NCI-H446 (cell line): ENCODE measurements around the gene SIX4.
"Not testable (repeated sequence)": the region's sequence is repeated elsewhere in the genome, so short reads cannot be mapped to it uniquely, and the experiment has no call there.

Experiments
- DNase-seq, 2 experiments: peaks; one replicate each; lab custom pipeline; 2025; lab: John Stamatoyannopoulos, UW

The SIX4 gene

DNA sequence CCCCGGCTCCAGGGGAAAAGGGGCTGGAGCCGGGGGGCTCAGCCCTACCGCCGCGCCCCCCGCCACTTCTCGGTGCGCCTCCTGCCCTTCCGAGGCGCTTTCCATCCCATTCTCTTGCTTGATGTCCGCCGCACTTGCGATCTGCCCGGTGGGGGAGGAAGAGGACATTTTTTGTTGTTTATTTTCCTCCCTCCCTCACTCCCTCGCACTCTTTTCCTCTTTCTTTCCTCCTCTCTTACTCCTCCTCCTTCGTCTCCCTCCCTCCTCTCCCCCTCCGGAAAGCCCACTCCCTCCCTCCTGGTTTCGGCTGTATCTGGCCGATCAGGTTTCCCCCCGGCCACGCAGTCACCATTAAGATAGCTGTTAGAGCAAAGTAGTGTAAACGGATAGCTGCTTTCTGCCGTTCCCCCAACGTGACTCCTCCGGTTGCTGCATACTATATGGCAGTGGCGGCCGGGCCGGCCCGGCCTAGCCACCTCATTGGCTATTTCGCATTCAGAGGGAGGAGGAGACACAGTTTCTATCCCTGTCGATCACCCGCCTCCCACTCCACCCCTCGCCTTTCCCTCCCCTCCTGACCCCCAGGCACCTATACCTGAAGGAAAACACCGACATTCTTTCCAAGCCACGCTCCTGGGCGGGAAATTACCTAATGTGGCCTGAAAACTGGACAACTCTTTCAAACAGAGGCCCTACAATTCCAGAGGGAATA, at the start of gene SIX4:
SIX4 (minus strand) TSS at position 445 of the 712 bp plus-strand sequence; CDS start at position 168, 277 bp downstream.
- DNase-seq: peak; percentile 37 to 81

DNA sequence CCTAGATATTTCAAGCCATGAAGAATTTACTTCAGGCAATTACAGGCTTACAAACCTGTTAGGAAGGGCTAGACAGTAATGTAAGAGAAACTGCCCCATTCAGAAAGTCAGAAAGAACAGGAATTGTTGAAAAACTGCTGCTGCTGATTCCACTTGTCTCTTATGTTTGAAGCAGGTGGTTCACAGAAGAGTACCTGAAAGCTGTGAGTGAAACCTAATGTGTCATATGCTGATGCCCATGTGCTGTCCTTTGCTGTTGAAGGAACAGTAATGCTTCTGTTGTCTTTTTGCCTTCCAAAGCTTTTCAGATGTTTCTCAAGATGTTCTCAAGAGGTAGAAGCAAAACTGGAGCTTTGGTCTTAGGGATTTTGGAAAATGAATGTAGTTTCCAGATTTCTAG, 49.4 kb upstream of the SIX4 start:
- no peak for DNase-seq

DNA sequence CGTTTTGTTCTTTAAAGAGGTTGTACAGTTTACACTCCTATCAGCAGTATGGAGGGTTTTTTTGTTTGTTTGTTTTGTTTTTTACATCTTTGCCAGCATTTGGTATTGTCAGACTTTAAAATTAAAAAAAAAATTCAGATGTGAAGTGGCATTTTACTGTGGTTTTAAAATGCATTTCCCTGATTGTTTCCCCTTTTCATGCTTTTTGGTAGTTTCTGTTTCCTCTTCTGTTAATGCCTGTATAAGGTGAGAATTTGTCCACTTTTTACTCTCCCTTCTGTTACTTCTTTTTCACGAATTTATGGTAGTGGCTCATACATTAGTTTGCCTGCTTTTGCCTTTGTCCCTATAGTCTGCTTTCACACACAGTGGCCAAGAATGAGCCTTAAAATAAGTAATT, 47.0 kb upstream of the SIX4 start:
- DNase-seq: no peak

DNA sequence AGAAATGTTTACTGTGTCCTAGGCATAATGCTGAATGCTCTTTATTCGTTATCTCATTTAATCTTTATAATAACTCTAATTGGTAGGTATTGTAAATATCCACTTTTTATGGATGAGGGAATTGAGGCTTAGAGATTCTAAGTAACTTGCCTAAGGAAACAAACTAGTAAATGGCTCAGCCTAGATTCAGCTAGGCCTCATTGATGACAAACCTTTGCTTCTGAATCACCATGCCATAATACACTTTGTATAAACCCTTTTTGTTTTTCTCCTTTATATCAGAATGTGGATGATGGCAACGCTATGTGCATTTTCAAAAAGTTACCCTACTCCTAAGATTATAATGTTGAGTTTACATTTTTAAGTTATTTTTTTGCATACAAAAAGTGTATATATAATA, 44.5 kb upstream of the SIX4 start:
- no peak for DNase-seq

DNA sequence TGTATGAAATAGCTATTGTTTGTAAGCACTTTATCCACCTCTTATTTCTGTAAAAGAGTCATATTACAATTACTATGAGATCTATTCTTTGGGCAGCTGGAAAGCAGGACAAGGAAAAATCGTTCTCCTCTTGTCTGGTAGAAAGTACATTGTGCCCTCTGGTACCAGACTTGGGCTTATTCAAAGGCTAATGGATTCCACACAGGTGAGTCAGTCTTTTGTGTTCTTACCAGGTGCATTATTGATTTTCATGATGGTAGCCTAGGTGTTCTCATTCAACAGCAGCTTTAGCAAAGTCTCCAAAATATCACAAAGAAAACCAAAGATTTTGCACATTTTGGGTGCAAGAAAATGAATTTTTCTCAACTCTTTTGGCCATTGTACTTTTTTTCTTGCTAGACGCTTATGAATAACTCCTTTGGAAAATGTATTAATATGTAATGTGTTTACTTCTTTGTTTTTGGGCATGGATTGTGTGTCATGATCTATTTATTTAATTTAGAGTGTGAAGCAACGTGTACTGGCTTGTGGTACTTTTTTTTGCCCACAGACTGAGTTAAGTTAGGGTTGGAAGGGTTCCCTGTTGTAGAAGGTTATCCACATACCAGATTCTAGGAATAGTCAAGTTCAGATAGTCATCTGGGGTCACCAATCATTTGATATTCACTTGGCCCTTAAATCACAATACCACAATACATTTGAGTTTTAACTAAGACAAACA, 36.7 kb upstream of the SIX4 start:
- no peak for DNase-seq

DNA sequence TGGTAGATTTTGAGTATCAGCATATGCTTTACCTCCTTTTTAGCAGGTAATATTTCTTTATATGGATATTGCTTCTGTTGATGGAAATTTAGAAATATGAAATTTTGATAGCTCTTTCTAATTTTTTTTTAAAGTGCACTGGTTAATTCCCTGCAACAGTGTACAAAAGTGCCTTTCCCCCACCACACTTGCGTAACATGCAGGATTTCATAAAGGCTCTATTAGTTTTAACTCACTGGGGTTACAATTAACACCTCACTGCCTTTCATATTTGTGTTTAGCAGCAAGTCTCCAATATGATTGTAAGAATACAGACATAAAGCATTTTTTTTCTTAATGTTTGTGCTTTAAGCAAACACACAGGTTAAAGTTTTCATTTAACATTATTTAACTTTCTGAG, 36.1 kb upstream of the SIX4 start:
- DNase-seq: no peak

DNA sequence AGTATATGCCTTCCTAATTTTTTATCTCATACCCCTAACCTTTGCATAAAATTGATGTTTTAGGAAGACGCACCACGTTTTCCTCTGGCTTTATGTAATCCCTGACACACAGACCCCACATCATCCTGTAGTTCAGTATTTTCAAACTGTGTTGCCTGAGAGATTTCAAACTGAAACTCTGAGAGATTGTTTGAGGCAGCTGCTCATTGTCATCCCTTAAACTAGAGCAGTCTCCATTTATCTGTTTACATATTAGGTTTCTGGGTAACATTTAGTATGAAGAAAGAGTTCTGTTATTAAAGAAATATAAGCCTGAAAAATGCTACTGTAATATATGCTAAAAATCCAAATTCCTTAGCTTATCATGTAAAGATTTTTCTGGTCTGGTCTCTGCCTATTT, 34.7 kb upstream of the SIX4 start:
- DNase-seq: no peak

DNA sequence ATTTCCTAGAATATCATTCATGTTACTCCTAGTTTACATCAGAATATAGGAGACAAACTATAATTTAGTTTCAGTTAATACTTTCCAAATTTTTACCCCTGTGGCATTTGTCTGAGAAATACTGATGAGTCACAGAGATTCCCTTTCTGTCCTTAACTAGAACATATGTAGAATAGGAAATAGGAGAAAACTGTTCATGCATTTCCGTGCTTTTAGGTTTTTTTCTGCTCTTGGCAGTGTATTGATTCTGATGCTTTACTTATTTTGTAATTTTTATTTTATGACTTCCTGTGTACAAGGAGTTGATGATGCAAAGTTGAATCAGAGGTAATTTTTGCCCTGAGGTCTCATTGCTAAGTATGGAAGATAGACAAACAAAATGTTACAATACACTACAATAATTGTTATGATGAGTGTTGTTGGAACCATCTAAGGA, 33.4 kb upstream of the SIX4 start:
- no peak for DNase-seq

DNA sequence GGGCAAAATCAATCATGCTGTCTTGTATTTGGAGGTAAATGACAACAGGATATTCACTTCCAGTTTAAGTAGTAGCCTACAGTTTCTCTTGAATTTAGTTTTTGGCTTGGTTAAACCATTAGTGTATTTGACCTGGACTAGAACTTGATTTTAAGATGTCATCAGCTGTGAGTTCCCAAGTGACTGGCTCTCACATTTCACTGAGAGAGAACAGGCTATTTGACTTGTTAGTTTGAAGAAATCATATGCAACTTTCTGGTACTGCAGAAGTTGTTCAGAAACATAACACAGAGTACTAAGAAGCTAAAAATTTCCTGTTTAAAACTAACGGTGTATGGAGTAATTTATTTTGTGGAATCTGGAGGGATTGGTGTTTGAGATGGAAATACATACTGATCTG, 32.7 kb upstream of the SIX4 start:
- DNase-seq: no peak

DNA sequence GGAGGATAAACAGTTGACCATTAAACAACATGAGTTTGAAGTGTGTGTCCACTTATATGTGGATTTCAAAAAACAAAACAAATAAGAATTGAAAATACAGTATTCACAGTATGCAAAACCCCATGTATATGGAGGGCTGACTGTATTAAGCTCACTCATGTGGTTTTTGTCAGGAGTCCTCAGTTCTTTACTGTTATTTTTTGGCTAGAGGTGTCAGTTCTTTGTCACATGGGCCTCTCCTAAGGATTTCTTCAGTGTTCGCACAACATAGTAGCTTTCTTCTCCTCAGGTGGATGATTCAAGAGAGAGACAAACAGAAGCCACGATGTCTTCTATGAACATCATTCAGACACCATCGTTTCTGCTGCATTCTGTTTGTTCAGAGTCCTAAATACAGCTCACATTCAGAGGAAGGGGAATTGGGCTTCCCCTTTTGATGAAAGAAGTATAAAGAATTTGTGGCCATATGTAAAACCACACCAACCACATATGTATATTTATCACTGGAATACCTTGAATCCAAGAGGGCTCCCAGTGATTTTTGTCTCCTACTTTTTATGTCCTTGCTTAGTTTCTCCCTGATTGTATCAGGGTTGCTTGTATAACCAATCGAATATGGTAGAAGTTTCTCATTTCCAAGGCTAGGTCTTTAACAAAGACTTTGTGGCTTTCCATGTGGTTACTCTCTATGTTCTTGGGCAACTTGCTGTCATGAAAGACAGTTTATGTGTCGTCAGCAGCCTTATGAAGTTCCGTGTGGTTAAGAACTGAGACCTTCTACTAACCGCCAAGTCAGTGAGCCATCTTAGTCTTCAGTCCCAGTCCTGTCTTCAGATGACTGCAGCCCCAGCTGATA, 29.3 kb upstream of the SIX4 start:
- no peak for DNase-seq

DNA sequence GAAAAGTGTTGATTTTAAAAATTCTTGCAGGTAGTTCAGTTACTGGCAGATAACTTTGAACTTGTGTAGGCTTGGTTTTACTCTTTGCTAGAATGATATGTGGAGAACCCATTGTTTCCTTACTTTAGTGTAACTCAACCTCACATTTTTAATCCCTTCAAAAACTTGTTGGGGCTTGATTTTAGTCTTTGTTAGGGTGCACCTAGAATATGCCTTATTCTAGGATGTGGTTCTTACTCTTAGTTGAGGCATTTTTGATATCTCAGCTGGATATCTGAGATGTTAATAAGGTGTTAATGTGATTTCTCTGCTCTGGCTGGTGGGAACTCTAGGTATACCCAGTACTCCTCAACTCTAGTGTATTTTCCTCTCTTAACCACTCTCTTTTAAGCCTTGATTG, 20.4 kb upstream of the SIX4 start:
- no peak for DNase-seq

DNA sequence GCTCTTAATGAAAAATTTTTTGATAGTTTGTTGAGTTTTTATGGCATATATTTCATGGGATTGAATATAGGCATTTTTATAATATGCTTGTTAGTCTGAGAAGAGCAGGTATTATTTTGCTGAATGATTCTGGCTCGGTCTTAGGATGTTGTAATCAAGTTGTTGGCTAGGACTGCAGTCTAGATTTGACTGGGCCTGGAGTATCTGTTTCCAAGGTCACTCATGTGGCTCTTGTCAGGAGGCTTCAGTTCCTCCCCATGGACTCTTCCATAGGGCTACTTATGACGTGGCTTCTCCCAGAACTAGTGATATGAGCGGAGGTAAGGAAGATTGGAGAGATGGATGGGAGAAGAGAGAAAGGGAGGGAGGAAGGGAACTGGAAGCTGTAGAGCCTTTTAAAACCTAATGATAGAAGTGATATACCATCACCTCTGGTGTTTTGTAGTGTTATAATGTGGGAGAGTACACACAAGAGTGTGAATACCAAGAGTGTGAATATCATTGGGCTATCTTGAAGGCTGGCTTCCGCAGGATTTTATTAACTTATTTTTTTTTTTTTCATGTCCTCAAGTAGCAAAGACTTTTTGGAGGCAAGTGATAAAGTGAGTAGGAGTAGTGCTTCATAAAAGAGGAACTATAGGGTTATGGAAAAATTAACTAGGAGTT, 14.8 kb upstream of the SIX4 start:
- DNase-seq: no peak

DNA sequence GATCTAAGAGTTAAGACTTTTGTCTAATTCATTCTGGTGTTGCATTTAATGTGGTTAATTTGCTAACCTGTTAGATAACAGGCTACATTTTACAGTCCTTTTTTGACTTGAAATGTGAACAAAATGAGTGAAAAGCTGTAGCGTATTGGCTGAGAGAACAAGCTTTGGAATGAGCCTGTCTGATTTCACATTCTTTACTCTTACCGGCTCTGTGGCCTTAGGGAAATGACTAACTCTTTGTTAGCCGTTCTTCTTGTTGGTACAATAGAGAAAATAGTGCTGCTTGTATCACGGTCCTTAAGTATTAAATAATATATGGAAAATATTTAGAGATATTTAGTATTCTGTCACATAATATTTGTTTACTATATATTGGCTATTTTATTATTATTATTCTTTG, 12.3 kb upstream of the SIX4 start:
- no peak for DNase-seq

DNA sequence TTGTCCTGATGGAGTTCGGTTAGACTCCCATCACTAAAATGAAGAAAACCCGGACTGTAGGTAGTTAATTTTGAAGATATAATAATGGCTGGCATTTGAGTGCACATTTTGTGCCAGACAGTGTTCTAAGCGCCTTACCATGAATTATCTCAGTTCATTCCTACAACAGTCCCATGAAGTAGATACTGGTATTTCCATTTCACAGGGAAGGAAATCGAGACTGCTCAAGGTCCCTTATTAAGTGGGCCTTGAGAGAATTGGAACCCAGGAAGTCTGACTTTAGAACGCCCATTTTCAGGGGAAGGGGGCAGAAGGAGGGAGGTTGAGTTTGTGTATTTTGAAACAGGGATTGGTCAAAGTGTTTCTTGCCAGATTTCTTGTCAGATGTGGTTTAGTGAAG, 11.3 kb upstream of the SIX4 start:
- no peak for DNase-seq

DNA sequence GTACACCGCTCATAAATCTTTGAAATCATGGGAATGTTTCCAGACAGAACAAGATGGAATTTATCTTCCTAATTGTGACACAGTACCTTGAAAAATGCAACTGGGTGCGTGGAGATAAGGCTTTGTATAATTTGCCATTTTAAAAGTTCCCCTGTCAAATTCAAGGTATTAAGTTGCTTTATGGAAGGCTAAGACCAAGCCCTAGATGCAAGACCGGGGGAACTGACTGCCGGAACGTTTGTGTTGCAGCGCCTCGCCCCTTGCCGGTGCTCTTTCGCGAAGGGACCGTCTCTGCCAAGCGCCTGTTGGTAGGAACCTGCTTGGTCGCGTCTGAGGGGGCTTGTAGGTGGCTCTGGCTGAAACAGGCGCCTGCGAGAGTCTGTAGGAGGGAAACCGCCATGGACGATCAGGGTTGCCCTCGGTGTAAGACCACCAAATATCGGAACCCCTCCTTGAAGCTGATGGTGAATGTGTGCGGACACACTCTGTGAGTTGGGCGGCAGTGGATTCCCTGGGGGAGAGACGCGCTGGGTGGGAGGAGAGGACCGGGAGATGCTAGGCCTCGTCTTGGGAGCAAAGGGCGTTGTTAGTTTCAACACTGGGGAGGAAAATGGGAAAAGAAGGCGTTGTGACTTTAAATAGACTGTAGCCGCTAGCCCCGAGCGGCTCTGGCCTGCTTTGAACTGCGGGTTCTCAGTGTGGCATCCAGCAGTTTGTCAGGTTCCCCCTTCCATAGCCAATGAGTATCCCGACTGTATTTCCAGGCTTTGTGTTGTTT, 10.5 kb upstream of the SIX4 start, which contains the start of gene MNAT1:
MNAT1 (plus strand) TSS at position 297 of the 778 bp plus-strand sequence; CDS start at position 399, 102 bp downstream.
- peak; percentile 54 to 86 for DNase-seq

DNA sequence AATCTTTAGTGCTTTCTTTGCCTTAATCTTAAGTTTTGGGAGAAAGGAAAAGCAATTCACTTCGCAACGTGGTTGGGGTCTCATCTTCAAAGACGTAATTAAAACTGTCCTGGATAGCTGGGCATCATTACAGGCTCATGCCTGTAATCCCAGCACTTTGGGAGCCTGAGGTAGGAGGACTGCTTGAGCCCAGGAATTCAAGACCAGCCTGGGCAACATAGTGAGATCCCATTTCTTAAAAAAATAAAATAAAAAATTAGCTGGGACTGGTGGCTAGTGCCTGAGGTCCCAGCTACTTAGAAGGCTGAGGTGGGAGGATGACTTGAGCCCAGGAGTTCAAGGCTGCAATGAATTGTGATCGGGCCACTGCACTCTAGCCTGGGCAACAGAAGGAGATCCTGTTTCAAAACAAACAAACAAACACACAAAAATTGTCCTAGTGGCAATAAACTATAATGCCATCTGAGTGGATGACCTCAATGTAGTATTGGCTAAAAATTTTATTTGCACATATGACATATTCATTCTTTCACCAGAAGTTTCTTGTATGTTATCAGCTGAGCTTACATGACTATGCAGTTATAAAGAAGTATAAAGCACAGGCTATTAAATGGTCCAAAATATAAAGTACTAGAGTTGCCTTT, 8.8 kb upstream of the SIX4 start:
- no peak for DNase-seq

DNA sequence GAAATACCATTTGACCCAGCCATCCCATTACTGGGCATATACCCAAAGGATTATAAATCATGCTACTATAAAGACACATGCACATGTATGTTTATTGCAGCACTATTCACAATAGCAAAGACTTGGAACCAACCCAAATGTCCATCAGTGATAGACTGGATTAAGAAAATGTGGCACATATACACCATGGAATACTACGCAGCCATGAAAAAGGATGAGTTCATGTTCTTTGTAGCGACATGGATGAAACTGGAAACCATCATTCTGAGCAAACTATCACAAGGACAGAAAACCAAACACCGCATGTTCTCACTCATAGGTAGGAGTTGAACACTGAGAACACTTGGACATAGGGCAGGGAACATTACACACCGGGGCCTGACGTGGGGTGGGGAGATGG, 7.1 kb upstream of the SIX4 start:
- not testable (repeated sequence) for DNase-seq

DNA sequence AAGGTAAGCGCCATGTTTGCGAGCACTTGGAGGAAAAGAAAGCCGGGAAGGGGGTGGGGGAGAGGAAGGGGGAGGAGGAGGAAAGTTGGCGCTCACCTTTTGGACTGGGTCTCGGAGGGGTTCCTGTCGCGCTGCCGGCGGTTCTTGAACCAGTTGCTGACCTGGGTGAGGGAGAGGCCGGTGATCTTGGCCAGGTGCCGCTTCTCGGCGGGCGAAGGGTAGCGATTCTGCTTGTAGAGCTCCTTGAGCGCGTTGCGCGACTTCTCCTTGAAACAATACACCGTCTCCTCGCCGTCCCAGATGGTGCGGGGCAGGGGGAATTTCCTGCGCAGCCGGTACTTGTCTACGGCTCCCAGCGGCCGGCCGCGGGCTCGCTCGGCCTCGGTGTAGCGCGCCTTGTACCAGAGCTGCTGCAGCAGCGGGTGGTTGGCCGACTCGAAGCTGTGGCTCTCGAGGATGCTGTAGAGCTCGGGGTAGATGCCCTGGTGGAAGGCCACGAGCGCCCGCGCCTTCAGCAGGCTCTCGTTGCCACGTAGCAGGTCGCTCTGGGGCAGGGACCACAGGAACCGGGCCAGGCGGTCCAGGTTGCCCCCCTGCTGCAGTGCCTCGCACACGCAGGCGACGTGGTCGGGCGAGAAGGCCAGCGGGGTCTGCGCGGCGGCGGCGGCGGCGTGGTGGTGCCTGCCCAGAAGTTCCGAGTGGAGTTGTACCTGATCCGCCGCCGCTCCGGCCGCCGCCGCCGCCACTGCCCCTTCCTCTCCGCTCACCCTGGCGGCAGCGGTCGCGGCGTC, 840 bp downstream of the SIX4 start:
- peak in 1 of 2 experiments; percentile 10 for DNase-seq

DNA sequence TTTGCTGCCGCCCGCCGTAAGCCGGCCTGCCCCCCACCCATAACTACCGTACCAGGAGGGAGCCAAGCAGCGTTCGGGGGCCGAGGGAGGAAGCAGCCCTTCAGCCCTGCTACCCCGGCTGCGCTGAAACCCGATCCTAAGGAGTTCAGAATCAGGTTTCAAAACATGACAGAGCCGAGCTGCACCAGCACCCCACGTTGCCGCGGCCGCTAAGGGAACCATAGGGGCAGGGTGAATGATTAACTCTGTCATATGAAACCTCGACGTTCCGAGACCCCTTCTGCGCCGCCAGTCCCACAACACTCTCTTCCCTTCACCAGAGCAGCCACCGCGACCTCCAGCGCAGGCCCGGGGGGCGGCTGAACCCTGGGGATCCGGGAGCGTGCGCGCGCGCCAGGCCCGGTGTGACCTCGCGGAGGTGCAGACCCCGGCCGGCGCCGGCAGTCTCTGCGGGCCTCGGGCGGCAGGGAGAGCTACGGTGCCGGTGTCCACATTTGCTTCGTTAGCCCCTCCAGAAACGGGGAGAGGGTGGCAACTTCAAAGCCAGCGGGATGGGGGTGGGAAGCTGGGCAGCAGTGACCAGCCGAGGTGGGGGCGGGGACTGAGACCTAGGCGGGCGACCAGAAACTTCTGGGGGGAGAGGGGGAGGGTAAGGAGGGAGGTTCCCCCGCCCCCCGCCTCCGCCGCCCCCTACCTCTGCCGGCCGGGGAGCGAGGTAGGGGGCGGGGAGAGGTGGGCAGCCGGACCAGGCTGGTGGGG, 1.6 kb downstream of the SIX4 start:
- DNase-seq: peak in 1 of 2 experiments; percentile 23
